ENCODE measurements around the gene GPX2.

- no peak for TF ChIP-seq CTCF (conservative IDR thresholded peaks at IDR 0.05; ENCODE audit: low read length)
- TF ChIP-seq EZH2phosphoT487 (IDR thresholded peaks at IDR 0.05; ENCODE audit: borderline replicate concordance), result no peak
Observed at GRCh38 chr14:64958201-64958600, 15.7 kb upstream of the GPX2 start.
